Panc1 (cell line): ENCODE measurements around the gene ATG13. TPM values are rescaled to one million over a fixed set of nuclear protein-coding genes. Genes with fewer than 3 reads are reported as not detected.

Experiments used
- ATAC-seq: fragments of 200-7000 bp; cut with Tn5 transposase; 2 replicates; pipeline ENCODE4 v1.9.1; 2020; ENCODE audit warnings: mild to moderate bottlenecking, moderate library complexity
- BruUV-seq: library from RNA; stranded (reverse); fragments of 400-500 nt; replicated peaks from 2 replicates; lab custom pipeline; 2021; lab: Mats Ljungman, UMichigan
- CTCF ChIA-PET: fragments of 300-600 bp; sonication (Branson Sonifier 250); formaldehyde crosslinking; loops from one replicate; lab custom pipeline; 2022; ENCODE audit warnings: antibody characterized with exemption; lab: Charles Lee
- POLR2A ChIA-PET: fragments of 300-600 bp; sonication (Branson Sonifier 250); formaldehyde crosslinking; loops from one replicate; lab custom pipeline; 2022; ENCODE audit warnings: antibody characterized with exemption; lab: Charles Lee
- DNase-seq: peaks from one replicate; pipeline ENCODE4 v3.0.0-alpha.2; 2010; ENCODE audit warnings: low read depth, low spot score
- H3K27ac ChIP-seq: 2 replicates; pipeline ENCODE4 v1.5.1; 2011; ENCODE audit warnings: mild to moderate bottlenecking, low read length, inconsistent platforms
- H3K27me3 ChIP-seq: fragments of 200-500 bp; sonication (Bioruptor generic); 2 replicates; pipeline ENCODE4 v1.6.0; 2014; ENCODE audit warnings: low read length, inconsistent platforms; ENCODE audit not compliant: control insufficient read depth, insufficient read depth
- H3K36me3 ChIP-seq: fragments of 200-500 bp; sonication (Bioruptor generic); 2 replicates; pipeline ENCODE4 v1.5.1; 2014; ENCODE audit warnings: inconsistent platforms, mild to moderate bottlenecking, low read length, moderate library complexity; ENCODE audit not compliant: control insufficient read depth, insufficient read depth
- H3K4me1 ChIP-seq: 2 replicates; pipeline ENCODE4 v1.5.1; 2011; ENCODE audit warnings: inconsistent platforms, mild to moderate bottlenecking, low read length, moderate library complexity; ENCODE audit not compliant: control insufficient read depth, insufficient read depth
- H3K4me3 ChIP-seq, 2 experiments: 2 replicates each; pipeline ENCODE4 v1.5.1; 2011 to 2012; ENCODE audit warnings: low read depth in 2 of 2, low read length in 2 of 2, mild to moderate bottlenecking in 2 of 2, inconsistent platforms in 1 of 2, moderate library complexity in 1 of 2
- H3K9me3 ChIP-seq: fragments of 200-500 bp; sonication (Bioruptor generic); 2 replicates; pipeline ENCODE4 v1.5.1; 2014; ENCODE audit warnings: low read depth, mild to moderate bottlenecking, inconsistent platforms, low read length, moderate library complexity; ENCODE audit not compliant: control insufficient read depth, insufficient read depth
- POLR2AphosphoS5 ChIP-seq: IDR thresholded peaks from 2 replicates; pipeline ENCODE4 v1.6.1; 2012; ENCODE audit warnings: mild to moderate bottlenecking, low read depth, low read length, moderate library complexity
- SIN3A ChIP-seq: IDR thresholded peaks from 2 replicates; pipeline ENCODE4 v1.6.1; 2012; ENCODE audit warnings: low read depth, mild to moderate bottlenecking, low read length, moderate library complexity, borderline replicate concordance; ENCODE audit not compliant: insufficient read depth
- TCF7L2 ChIP-seq: IDR thresholded peaks from 2 replicates; pipeline ENCODE4 v1.6.1; 2011; ENCODE audit warnings: mild to moderate bottlenecking, low read depth, low read length, inconsistent platforms
- in situ Hi-C: cut with HindIII; loops from 2 replicates; pipeline ENCODE4 v1.10.0; 2016; ENCODE audit warnings: low sequenced_read_pairs, low pct_unique_long_range_greater_than_20kb
- intact Hi-C: fragments of 100-400 bp; cut with micrococcal nuclease; formaldehyde crosslinking; loops from one replicate; pipeline ENCODE4 v1.10.0; 2022; ENCODE audit not compliant: unreplicated experiment
- total RNA-seq: library from RNA; stranded (reverse); gene quantifications from one replicate; pipeline ENCODE4 v1.2.1, GENCODE V29; 2021; ENCODE audit not compliant: unreplicated experiment
- TF ChIP-seq, protein P1 (sequence below), 2 experiments: IDR thresholded peaks; 2 replicates each; pipeline ENCODE4 v1.6.1; 2011 to 2012; ENCODE audit warnings: low read depth in 2 of 2, control low read depth in 1 of 2, low read length in 1 of 2, mild to moderate bottlenecking in 1 of 2, moderate library complexity in 1 of 2; ENCODE audit not compliant: insufficient read depth in 1 of 2
- TF ChIP-seq, protein P2 (sequence below): fragments of 450-650 bp; IDR thresholded peaks from 2 replicates; pipeline ENCODE4 v1.5.1; 2017; ENCODE audit warnings: mild to moderate bottlenecking

The ATG13 gene
- total RNA-seq, 1 experiment from 2014 or later: 57.9 TPM

GRCh38 chr11:46618837-46619236, 1.5 kb downstream of the ATG13 start:
- no peak for ATAC-seq
- POLR2A ChIA-PET: interaction anchor here (0.6 kb wide), 3 partner anchors 28 to 64 kb away, joined by 3 to 14 read pairs (median 3); no protein-coding TSS in a partner anchor

GRCh38 chr11:46625406-46625805, 8.1 kb downstream of the ATG13 start:
- no peak for DNase-seq
- Histone ChIP-seq H3K36me3 (0 out of 2 replicates have a peak, but pooled peaks cover 2% of the 10 kb centered on the region), H3K27me3 (no peaks in the 10 kb centered on the region), H3K4me3 (no peak overlapping the region), H3K9me3 (no peaks in the 10 kb centered on the region), H3K27ac (no peak overlapping the region), H3K4me1 (no peaks in the 10 kb centered on the region)
- in situ Hi-C loops: no loop called here
- ATAC-seq: no peak
- TF ChIP-seq, protein P1, sequence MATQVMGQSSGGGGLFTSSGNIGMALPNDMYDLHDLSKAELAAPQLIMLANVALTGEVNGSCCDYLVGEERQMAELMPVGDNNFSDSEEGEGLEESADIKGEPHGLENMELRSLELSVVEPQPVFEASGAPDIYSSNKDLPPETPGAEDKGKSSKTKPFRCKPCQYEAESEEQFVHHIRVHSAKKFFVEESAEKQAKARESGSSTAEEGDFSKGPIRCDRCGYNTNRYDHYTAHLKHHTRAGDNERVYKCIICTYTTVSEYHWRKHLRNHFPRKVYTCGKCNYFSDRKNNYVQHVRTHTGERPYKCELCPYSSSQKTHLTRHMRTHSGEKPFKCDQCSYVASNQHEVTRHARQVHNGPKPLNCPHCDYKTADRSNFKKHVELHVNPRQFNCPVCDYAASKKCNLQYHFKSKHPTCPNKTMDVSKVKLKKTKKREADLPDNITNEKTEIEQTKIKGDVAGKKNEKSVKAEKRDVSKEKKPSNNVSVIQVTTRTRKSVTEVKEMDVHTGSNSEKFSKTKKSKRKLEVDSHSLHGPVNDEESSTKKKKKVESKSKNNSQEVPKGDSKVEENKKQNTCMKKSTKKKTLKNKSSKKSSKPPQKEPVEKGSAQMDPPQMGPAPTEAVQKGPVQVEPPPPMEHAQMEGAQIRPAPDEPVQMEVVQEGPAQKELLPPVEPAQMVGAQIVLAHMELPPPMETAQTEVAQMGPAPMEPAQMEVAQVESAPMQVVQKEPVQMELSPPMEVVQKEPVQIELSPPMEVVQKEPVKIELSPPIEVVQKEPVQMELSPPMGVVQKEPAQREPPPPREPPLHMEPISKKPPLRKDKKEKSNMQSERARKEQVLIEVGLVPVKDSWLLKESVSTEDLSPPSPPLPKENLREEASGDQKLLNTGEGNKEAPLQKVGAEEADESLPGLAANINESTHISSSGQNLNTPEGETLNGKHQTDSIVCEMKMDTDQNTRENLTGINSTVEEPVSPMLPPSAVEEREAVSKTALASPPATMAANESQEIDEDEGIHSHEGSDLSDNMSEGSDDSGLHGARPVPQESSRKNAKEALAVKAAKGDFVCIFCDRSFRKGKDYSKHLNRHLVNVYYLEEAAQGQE (IDR thresholded peaks at IDR 0.05; ENCODE audit: insufficient read depth in 1 of 2, low read depth in 2 of 2, low read length in 1 of 2): no peak
- TF ChIP-seq SIN3A (no peak), TCF7L2 (no peak), POLR2AphosphoS5 (no peak)
- TF ChIP-seq, protein P2, sequence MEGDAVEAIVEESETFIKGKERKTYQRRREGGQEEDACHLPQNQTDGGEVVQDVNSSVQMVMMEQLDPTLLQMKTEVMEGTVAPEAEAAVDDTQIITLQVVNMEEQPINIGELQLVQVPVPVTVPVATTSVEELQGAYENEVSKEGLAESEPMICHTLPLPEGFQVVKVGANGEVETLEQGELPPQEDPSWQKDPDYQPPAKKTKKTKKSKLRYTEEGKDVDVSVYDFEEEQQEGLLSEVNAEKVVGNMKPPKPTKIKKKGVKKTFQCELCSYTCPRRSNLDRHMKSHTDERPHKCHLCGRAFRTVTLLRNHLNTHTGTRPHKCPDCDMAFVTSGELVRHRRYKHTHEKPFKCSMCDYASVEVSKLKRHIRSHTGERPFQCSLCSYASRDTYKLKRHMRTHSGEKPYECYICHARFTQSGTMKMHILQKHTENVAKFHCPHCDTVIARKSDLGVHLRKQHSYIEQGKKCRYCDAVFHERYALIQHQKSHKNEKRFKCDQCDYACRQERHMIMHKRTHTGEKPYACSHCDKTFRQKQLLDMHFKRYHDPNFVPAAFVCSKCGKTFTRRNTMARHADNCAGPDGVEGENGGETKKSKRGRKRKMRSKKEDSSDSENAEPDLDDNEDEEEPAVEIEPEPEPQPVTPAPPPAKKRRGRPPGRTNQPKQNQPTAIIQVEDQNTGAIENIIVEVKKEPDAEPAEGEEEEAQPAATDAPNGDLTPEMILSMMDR: no peak
- BruUV-seq: no TSS peak
- intact Hi-C loops: no loop called here
- ChIA-PET POLR2A (interaction anchor here (0.7 kb wide), 1 partner anchor 22 kb away, joined by 4 read pairs; no protein-coding TSS in a partner anchor), CTCF (interaction anchor here (0.7 kb wide), 2 partner anchors 136 to 138 kb away, joined by 3 to 10 read pairs; no protein-coding TSS in a partner anchor)

More at GRCh38 chr11:46618837-46619236, 1.5 kb downstream of the ATG13 start:
- intact Hi-C loops (loop anchor here (5.0 kb wide), 1 partner anchor 67 kb away; no protein-coding TSS in a partner anchor), in situ Hi-C loops (no loop called here)
- Histone ChIP-seq H3K9me3 (no peaks in the 10 kb centered on the region), H3K27me3 (no peaks in the 10 kb centered on the region), H3K4me3 (peak overlapping the region; percentile 88 to 94), H3K27ac (peak overlapping the region; percentile 96), H3K4me1 (peaks cover 19% of the 10 kb centered on the region), H3K36me3 (no peaks in the 10 kb centered on the region; the same call in 1 of the 2 replicates)
- TSS peak; percentile 87 for BruUV-seq
- CTCF ChIA-PET: no interaction called here
- TF ChIP-seq, protein P2: no peak
- TF ChIP-seq, protein P1 (IDR thresholded peaks at IDR 0.05; ENCODE audit: insufficient read depth in 1 of 2, low read depth in 2 of 2, low read length in 1 of 2): no peak
- TF ChIP-seq TCF7L2 (no peak), POLR2AphosphoS5 (no peak), SIN3A (no peak)
- DNase-seq: no peak
